NCI-H460 (cell line): Measurements from ENCODE around the gene TCTN1. TPM values are rescaled to one million over a fixed set of nuclear protein-coding genes. Genes with fewer than 3 reads are reported as not detected.
"Not testable (repeated sequence)": the region's sequence is repeated elsewhere in the genome, so short reads cannot be mapped to it uniquely, and the experiment has no call there.

ENCODE experiments used
- DNase-seq: peaks from one replicate; pipeline ENCODE4 v3.0.0-alpha.2; 2016; ENCODE audit warnings: low read depth; ENCODE audit errors: extremely low read depth
- total RNA-seq: library from RNA; depleted of rRNA; stranded (reverse); fragments of >200 nt; shearing (Covaris generic); gene quantifications from 2 replicates; pipeline ENCODE4 v1.2.3, GENCODE V29; 2014

TCTN1 gene
- total RNA-seq, 1 experiment from 2014 or later: 42.6 TPM

- DNase-seq: peak; percentile 97
Measured at GRCh38 chr12:110583137-110584059, 30.5 kb upstream of the TCTN1 start, which contains the start of gene PPTC7. TSS of gene PPTC7 (minus strand) at chr12:110583318. CDS start at chr12:110583031, 287 bp downstream.

DNA sequence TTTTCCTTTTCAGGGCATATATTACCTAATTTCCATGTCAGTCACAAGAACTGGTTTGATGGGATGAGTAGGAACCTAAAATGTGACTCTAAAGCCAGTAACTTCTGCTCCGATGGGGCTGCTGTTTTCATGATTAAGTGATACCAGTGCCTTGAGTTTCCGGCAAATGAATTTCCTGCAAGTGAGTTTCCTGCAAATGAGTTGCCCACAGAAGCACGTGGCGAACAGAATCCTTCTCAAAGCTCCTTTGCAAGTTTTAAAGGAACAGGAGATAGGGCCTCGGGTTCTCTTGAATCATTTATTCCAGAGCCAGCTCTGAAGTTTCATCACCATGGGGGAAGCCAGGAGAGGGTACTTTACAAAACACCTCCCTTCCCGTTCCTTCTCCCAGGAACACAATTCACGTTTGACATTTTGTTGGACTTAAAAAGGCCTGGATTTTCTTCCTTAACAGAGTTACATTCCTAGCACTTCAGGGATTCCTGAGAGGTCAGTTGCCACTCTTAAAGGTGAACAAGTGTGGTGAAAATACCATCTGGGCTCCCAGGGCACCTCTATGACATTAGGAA, 28.6 kb upstream of the TCTN1 start:
- DNase-seq: no peak

- not testable (repeated sequence) for DNase-seq
Measured at GRCh38 chr12:110587102-110587501, 26.8 kb upstream of the TCTN1 start.

DNA sequence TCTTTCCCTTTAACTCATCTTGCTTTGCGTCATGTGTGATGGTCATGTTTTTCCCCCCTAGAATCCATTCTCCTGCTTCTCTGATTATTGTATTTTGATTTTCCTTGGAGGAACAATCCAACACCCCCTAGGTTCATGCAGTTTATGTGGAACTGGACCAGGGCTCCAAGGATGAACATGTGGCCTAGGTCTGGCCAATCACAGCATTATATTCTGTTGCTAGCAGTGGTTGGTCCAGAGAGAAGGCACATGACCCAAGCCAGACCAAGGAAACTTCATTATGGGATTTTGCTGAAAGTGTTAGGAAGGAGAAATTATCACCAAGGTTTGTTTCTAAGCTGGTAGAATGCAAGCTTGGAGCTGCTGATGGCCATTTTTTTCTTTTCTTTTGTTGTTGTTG, 23.9 kb upstream of the TCTN1 start:
- DNase-seq: no peak

DNA sequence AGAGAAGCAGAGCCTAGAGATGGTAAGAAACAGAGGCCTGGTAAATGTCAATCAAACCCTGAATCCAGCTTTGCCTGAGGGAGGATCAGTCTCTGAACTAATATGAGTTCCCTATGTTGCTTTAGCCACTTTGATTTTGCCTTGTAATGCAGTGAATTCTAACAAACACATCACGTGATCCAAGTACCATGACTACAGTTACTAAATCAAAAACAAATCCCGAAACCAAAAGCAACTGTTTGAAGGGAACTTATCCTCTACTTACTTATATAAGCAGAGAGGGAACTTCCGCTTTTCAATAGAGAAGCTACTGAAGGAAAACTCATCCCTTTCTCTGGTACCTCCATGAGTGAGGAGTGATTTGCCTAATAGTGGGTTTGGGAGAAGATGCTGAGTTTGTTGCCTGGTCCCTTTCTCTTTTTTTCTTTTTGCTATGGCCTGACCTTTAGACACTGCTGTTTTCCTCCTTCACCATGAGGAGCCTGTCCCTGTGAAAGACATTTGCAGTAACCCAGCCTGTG, 23.1 kb upstream of the TCTN1 start:
- no peak for DNase-seq

DNA sequence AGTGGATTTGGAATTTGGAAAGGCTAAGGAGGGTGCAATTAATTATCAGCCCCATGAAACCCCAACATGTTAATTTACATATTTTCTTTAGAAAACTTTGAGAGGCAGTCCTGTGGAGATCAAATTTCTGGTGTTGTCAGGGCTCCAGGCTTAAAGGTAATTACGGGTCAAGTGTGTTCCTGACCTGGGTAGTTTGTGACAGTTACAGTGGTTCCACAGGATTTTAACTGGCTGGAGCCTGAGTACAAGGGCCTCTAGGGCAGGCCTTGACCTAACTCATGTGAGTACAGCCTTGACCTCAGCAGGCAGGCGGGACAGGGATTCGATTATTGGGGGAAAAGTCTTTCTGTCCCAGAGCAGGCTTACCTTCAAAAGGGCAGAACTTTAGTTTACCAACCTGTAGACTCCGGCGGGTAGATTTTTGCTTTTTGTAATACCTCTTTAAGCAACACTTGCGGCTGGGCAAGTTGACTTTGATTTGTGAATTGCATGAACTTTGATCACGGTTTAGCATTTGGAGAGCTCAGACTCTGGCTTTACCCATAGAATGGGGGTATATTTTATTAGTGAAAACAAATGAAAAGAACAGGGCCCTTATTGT, 22.4 kb upstream of the TCTN1 start:
- DNase-seq: no peak

- DNase-seq: no peak
Measured at GRCh38 chr12:110592078-110592477, 21.9 kb upstream of the TCTN1 start.

- DNase-seq: not testable (repeated sequence)
Measured at GRCh38 chr12:110592919-110593318, 21.0 kb upstream of the TCTN1 start.

- DNase-seq: no peak
Measured at GRCh38 chr12:110597885-110598284, 16.0 kb upstream of the TCTN1 start.

DNA sequence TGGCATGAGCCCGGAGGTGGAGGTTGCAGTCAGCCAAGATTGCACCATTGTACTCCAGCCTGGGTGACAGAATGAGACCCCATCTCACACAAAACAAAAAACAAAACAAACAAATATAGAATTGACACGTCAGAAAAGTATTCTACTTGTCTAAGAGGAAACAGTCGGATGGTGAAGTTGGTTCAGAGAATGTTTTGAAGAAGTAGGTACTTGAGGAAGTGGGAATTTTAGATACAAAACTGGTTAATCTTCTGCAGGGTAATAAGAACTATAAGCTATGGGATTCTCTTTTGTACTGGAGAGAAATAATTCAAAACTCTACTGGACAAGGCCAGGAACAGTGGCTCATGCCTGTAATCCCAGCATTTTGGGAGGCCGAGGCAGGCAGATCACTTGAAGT, 14.6 kb upstream of the TCTN1 start:
- DNase-seq: no peak

GRCh38 chr12:110600254-110600653, 13.7 kb upstream of the TCTN1 start:
- DNase-seq: peak; percentile 47

DNA sequence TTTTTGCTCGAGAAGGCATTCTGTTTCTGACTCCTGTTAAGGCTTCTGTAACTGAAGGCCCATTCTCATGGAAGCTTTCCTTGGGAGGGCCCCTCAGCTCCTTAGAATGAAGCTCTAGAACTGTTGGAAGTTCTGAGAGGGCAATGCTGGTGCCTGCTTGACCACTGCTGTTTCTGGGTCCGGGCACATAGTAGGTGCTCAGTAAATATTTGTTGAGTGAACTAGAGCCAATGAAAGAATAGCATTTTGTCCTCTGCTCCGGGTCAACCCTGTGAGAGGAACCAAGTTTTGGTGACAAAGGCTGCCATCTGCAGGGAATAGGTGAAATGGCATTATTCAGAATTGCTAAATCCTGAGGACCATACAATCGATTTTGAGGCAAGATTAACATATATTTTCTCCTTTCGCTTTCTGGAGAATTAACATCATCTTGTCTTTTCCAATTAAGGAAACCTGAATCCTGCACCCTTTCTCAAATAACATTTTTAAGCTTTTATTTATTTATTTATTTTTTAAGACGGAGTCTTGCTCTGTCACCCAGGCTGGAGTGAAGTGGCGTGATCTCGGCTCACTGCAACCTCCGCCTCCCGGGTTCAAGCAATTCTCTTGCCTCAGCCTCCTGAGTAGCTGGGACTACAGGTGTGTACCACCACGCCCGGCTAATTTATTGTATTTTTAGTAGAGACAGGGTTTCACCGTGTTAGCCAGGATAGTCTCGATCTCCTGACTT, 11.7 kb upstream of the TCTN1 start:
- peak; percentile 60 for DNase-seq

GRCh38 chr12:110606253-110606611, 7.7 kb upstream of the TCTN1 start:
- DNase-seq: no peak

GRCh38 chr12:110613071-110613770, 708 bp upstream of the TCTN1 start:
- DNase-seq: no peak

DNA sequence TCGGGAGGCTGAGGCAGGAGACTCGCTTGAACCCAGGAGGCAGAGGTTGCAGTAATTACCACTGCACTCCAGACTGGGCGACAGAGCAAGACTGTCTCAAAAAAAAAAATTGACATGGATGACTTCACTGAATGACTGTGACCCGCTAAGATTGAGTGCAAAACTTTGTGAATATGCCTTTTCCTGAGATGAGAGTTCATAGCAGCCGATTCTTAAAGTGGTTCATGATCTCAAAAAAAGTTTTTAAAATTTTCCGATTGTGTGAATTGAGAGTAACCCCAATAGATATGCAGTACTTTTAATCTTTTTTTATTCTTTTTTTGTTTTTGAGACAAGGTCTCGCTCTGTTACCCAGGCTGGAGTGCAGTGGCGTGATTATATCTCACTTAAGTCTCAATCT, 1.2 kb downstream of the TCTN1 start:
- no peak for DNase-seq

DNA sequence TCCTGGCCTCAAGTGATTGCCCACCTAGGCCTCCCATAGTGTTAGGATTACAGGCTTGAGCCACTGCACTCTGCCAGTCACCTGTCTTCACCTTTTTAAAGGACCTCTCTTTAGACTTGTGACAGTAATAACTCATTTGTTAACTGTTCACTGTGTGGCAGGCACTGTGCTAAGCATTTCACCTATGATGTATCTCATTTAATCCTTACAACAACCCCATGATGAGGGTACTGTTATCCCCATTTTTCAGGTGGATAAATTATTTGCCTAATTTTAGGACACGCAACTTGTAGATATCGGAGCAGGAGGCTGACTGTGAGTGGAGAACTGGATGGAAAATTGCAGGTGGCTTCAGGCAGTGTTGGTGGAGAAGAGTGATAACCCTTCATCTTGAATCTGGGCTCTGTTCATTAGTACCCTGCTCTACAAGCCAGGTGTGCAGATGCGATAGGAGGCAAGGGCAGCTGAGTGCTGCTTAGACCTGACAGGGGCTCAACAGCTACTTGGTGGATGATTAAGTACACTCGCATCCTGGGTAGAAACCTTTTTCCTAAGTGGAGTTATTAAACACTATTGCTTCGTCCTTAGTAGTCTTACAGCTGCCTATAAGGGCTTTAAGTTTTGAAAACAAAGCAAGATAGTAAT, 2.7 kb downstream of the TCTN1 start:
- DNase-seq: no peak

- no peak for DNase-seq
Measured at GRCh38 chr12:110619534-110619953, 5.6 kb downstream of the TCTN1 start.

DNA sequence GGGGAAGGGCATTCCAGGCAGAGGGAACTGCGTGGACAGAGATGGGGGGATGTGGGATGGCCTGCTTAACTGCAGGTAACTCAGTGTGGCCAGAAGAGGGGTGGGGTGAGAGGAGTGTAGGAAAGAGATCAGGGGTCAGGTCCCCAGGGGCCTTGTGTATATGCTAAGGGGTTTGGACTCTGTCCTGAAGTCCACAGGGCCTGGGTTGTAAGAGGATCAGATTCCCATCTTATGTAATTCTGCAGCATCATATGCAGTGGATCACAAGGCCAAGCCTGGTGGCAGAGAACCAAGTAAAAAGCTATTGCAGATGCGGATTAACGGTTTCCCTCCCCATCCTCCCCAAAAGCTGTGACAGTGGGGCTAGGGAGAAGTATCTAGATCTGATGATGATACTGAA, 8.7 kb downstream of the TCTN1 start:
- DNase-seq: no peak

DNA sequence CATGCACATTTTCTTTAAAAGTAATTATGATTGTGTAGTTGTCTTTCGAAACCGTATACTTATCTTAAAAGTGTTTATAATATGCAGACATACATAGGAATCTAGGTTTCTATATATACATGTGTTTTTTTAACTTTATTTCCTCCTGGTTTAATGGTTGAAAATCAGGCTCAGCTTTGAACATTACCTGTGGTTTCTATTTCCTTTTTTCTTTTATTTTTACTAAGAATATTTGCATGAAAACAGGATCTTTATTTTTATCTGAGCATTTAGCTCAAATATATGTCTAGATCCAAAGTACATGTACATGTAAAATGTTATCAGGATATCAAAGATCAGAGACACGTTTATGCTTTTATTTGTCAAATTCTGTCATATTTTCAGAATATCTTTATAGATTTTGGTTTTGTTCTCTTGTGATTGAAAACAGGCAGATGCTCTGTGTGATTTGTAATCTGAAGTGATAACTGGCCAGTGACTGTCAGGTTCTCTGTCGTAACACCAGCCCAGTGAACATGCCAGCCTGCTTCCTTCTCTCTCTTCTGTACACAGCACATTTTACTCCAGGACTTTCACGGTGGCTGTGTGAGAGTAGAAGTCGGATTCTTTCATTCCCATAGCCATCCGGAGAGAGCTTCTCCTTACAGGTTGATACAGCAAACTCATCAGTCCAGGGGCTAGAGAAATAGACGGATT, 13.7 kb downstream of the TCTN1 start:
- no peak for DNase-seq
